Smooth muscle cell (in vitro differentiated cells): ENCODE measurements around the gene GCA. TPM values are rescaled to one million over a fixed set of nuclear protein-coding genes. Genes with fewer than 3 reads are reported as not detected.

Experiments used
- DNase-seq: peaks from one replicate; lab custom pipeline; 2025; ENCODE audit not compliant: unreplicated experiment; lab: John Stamatoyannopoulos, UW
- H2AFZ ChIP-seq: fragments of 200-600 bp; sonication (generic); 2 replicates; pipeline ENCODE4 v1.6.0; 2016; ENCODE audit warnings: antibody characterized with exemption, low read depth, mild to moderate bottlenecking
- H3F3A ChIP-seq: fragments of 200-600 bp; sonication (generic); 2 replicates; pipeline ENCODE4 v1.6.0; 2017; ENCODE audit warnings: antibody characterized with exemption, low read depth
- H3K27ac ChIP-seq: fragments of 200-600 bp; sonication (generic); 2 replicates; pipeline ENCODE4 v1.5.1; 2016; ENCODE audit warnings: low read depth, mild to moderate bottlenecking
- H3K27me3 ChIP-seq: fragments of 200-600 bp; sonication (generic); 2 replicates; pipeline ENCODE4 v1.6.1; 2016; ENCODE audit warnings: low read depth, mild to moderate bottlenecking
- H3K36me3 ChIP-seq: fragments of 200-600 bp; sonication (generic); 2 replicates; pipeline ENCODE4 v1.5.1; 2016; ENCODE audit warnings: low read depth
- H3K4me1 ChIP-seq: fragments of 200-600 bp; sonication (generic); 2 replicates; pipeline ENCODE4 v1.5.1; 2016; ENCODE audit warnings: low read depth
- H3K4me2 ChIP-seq: fragments of 200-600 bp; sonication (generic); 2 replicates; pipeline ENCODE4 v1.6.0; 2016; ENCODE audit warnings: mild to moderate bottlenecking
- H3K4me3 ChIP-seq: fragments of 200-600 bp; sonication (generic); 2 replicates; pipeline ENCODE4 v1.5.1; 2016; ENCODE audit warnings: mild to moderate bottlenecking
- H3K79me2 ChIP-seq: fragments of 200-600 bp; sonication (generic); 2 replicates; pipeline ENCODE4 v1.6.0; 2016; ENCODE audit warnings: low read depth, mild to moderate bottlenecking
- H3K9ac ChIP-seq: fragments of 200-600 bp; sonication (generic); 2 replicates; pipeline ENCODE4 v1.6.0; 2016; ENCODE audit warnings: low read depth
- H3K9me3 ChIP-seq: fragments of 200-600 bp; sonication (generic); replicated peaks from 2 replicates; pipeline ENCODE4 v1.5.1; 2016; ENCODE audit warnings: low read depth
- H4K20me1 ChIP-seq: fragments of 200-600 bp; sonication (generic); 2 replicates; pipeline ENCODE4 v1.6.0; 2016; ENCODE audit warnings: low read depth
- WGBS: methylation state at CpG from one replicate; pipeline ENCODE4 v1.1.7; 2016; ENCODE audit warnings: low lambda C conversion rate; 5-methylcytosine and 5-hydroxymethylcytosine counted together
- polyA plus RNA-seq: library from polyadenylated mRNA; unstranded; fragments of >200 nt; fragmentation: Nextera tagmentation; extraction: Ambion mirVana; gene quantifications from 2 replicates; pipeline ENCODE4 v1.2.1, GENCODE V29; 2016
- total RNA-seq: library from RNA; depleted of rRNA; stranded (reverse); fragments of >200 nt; gene quantifications from 2 replicates; pipeline ENCODE4 v1.2.3, GENCODE V29; 2014
- TF ChIP-seq, protein P1 (sequence below): fragments of 200-600 bp; sonication (generic); IDR thresholded peaks from 2 replicates; pipeline ENCODE4 v1.5.1; 2017; ENCODE audit warnings: borderline replicate concordance, mild to moderate bottlenecking, antibody characterized with exemption; ENCODE audit not compliant: insufficient read depth, poor library complexity, severe bottlenecking

Gene GCA
- total and polyA plus RNA-seq, 2 experiments from 2014 or later = 6.1 to 13.7 TPM

DNA sequence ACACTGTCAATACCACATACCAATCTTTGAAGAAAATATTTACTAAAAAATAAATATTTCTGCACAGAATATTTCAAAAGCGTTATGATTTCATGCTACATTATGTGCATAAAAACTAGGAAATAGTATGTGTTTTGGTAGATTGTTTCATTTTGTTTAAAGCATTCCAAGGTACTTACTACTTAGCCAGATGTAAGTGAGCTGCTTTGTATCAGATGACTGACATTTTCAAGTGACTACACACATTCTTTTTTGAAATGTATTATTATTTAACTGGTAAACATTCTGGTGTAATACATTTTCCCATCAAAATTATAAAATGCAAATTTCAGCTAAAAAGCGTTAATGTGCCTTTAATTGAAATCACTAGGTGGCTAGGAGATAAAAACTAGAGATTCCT, 21.5 kb downstream of the GCA start:
- Histone ChIP-seq H4K20me1 (no peaks in the 10 kb centered on the region), H2AFZ (no peak overlapping the region), H3K27me3 (no peaks in the 10 kb centered on the region), H3K79me2 (no peaks in the 10 kb centered on the region), H3F3A (no peaks in the 10 kb centered on the region), H3K4me1 (no peaks in the 10 kb centered on the region), H3K36me3 (no peaks in the 10 kb centered on the region), H3K27ac (no peak overlapping the region), H3K4me2 (no peak overlapping the region), H3K4me3 (no peak overlapping the region), H3K9ac (no peak overlapping the region), H3K9me3 (no peaks in the 10 kb centered on the region)
- no peak for DNase-seq
- 91% methylated on average over 2 of the region's 2 CpGs for WGBS
- TF ChIP-seq, protein P1, sequence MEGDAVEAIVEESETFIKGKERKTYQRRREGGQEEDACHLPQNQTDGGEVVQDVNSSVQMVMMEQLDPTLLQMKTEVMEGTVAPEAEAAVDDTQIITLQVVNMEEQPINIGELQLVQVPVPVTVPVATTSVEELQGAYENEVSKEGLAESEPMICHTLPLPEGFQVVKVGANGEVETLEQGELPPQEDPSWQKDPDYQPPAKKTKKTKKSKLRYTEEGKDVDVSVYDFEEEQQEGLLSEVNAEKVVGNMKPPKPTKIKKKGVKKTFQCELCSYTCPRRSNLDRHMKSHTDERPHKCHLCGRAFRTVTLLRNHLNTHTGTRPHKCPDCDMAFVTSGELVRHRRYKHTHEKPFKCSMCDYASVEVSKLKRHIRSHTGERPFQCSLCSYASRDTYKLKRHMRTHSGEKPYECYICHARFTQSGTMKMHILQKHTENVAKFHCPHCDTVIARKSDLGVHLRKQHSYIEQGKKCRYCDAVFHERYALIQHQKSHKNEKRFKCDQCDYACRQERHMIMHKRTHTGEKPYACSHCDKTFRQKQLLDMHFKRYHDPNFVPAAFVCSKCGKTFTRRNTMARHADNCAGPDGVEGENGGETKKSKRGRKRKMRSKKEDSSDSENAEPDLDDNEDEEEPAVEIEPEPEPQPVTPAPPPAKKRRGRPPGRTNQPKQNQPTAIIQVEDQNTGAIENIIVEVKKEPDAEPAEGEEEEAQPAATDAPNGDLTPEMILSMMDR = no peak

DNA sequence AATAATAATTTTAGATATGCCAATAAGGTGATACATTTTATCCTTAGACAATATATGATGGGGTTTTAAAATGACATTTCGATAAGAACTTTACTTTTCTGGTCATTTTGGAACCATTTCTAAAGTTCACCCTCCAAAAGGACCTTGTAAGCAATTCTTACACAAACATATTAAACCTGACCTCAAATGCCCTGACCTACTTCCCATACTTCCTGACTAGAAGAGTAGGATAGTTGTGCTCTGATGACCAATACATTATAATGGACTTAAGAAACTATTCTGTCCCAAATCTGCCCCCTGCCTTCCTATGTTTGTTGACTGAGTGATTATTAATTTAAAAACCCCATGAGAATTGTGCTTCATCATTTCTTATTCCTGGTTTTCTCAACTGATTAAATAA, 24.6 kb downstream of the GCA start:
- Histone ChIP-seq H4K20me1 (no peaks in the 10 kb centered on the region), H3K9me3 (no peaks in the 10 kb centered on the region), H3F3A (no peaks in the 10 kb centered on the region), H3K4me1 (no peaks in the 10 kb centered on the region), H3K79me2 (no peaks in the 10 kb centered on the region), H3K27ac (no peak overlapping the region), H3K4me3 (no peak overlapping the region), H3K9ac (no peak overlapping the region), H2AFZ (no peak overlapping the region), H3K27me3 (no peaks in the 10 kb centered on the region), H3K36me3 (no peaks in the 10 kb centered on the region), H3K4me2 (no peak overlapping the region)
- TF ChIP-seq, protein P1 = no peak
- 86% methylated on average over 1 of the region's 1 CpG for WGBS
- DNase-seq = no peak

DNA sequence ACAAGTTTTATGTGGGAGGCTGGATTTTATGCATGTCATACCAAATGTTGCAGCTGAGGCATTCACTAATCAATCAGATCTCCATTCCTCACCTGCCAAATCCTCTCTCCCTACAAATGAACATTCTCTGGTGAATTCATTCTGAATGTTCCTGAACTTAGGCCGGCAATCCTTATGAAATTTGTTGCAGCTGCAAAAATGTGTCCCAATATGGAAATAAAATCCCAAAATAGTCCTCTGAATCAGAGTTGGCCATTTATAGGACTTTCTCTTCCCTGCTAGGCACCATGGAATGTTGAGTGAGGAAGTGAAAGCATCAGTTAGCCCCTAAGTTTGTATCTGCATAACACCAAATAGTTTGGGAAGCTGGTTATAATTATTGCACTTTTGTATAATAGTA, 25.6 kb downstream of the GCA start:
- H2AFZ ChIP-seq = no peak overlapping the region
- no peaks in the 10 kb centered on the region for H3K27me3 ChIP-seq
- no peaks in the 10 kb centered on the region for H3K79me2 ChIP-seq
- H3K4me3 ChIP-seq = no peak overlapping the region
- no peaks in the 10 kb centered on the region for H3K9me3 ChIP-seq
- no peak overlapping the region for H3K4me2 ChIP-seq
- H3K4me1 ChIP-seq = no peaks in the 10 kb centered on the region
- no peaks in the 10 kb centered on the region for H4K20me1 ChIP-seq
- H3K27ac ChIP-seq = no peak overlapping the region
- TF ChIP-seq, protein P1 = no peak
- no peaks in the 10 kb centered on the region for H3K36me3 ChIP-seq
- H3F3A ChIP-seq = no peaks in the 10 kb centered on the region
- DNase-seq = no peak
- 86% methylated on average over 1 of the region's 1 CpG for WGBS
- no peak overlapping the region for H3K9ac ChIP-seq

DNA sequence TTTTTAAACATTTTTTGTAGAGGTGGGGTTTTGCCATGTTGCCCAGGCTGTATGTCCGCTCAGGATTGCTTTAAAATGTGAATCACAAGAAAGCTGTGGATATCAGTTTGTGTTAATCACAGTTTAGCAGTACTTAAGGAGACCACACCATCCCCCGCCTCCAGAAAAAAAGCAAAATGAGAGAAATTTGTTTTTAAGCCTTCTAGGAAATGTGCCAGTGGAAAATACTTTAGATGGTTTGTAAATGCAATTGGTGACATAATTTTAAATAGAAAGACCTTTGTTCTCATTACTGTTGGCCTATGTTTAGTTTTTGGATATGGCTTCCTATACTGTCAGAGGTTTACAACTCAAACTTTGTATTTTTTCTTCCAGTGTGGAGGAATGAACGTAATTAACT, 27.0 kb downstream of the GCA start:
- no peaks in the 10 kb centered on the region for H3K36me3 ChIP-seq
- H3F3A ChIP-seq = no peaks in the 10 kb centered on the region
- no peak overlapping the region for H3K27ac ChIP-seq
- WGBS = 69% methylated on average over 3 of the region's 3 CpGs
- H3K4me1 ChIP-seq = no peaks in the 10 kb centered on the region
- H3K27me3 ChIP-seq = no peaks in the 10 kb centered on the region
- H3K79me2 ChIP-seq = no peaks in the 10 kb centered on the region
- no peak for DNase-seq
- no peaks in the 10 kb centered on the region for H4K20me1 ChIP-seq
- H3K9me3 ChIP-seq = no peaks in the 10 kb centered on the region
- no peak overlapping the region for H3K9ac ChIP-seq
- no peak overlapping the region for H2AFZ ChIP-seq
- no peak overlapping the region for H3K4me2 ChIP-seq
- TF ChIP-seq, protein P1 = no peak
- no peak overlapping the region for H3K4me3 ChIP-seq
